OCI-LY7 (cell line): Measurements from ENCODE around the gene PRR7.

ENCODE experiments used
- CTCF ChIP-seq: fragments of 200-600 bp; sonication (generic); conservative IDR thresholded peaks from 2 replicates; pipeline ENCODE4 v1.5.1; 2014; ENCODE audit warnings: mild to moderate bottlenecking, antibody characterized with exemption, low read length, moderate library complexity, mixed read lengths
- EZH2phosphoT487 ChIP-seq: fragments of 200-600 bp; sonication (generic); IDR thresholded peaks from 2 replicates; pipeline ENCODE4 v1.6.1; 2018; ENCODE audit warnings: low read depth, borderline replicate concordance, mild to moderate bottlenecking, mixed run types, antibody characterized with exemption, low read length, moderate library complexity, mixed read lengths

- TF ChIP-seq CTCF (no peak), EZH2phosphoT487 (no peak)
Observed at GRCh38 chr5:177459357-177459756, 12.7 kb downstream of the PRR7 start.
